Sciatic nerve (tissue), 2 donors: ENCODE data around the gene ADGRG3. TPM values are rescaled to one million over a fixed set of nuclear protein-coding genes. Genes with fewer than 3 reads are reported as not detected.
A peak's percentile ranks its signal among the peaks of the same experiment; 100 is the strongest.

Experiments
- ATAC-seq: fragments of 200-7000 bp; cut with Tn5 transposase; one replicate; pipeline ENCODE4 v1.9.1; 2020; ENCODE audit warnings: mild to moderate bottlenecking, moderate library complexity
- DNase-seq: peaks from one replicate; pipeline ENCODE4 v3.0.0-alpha.2; 2020; ENCODE audit warnings: low spot score
- intact Hi-C: fragments of 100-400 bp; cut with DNase I; formaldehyde crosslinking; loops from one replicate; pipeline ENCODE4 v1.14.2; 2022
- total RNA-seq: library from RNA; stranded (reverse); fragmentation: NEBNext Ultra II Directional; extraction: Animal tissue kit (Norgen Biotek cat#: 25700); gene quantifications from one replicate; pipeline ENCODE4 v1.2.1, GENCODE V29; 2021
- donor health status: DM: no; HTN: no; CAD: no.
- donor health status: DM: no; HTN: no; CAD: no.

The ADGRG3 gene
- total RNA-seq, 1 donor from 2014 or later: 4.6 TPM

DNA sequence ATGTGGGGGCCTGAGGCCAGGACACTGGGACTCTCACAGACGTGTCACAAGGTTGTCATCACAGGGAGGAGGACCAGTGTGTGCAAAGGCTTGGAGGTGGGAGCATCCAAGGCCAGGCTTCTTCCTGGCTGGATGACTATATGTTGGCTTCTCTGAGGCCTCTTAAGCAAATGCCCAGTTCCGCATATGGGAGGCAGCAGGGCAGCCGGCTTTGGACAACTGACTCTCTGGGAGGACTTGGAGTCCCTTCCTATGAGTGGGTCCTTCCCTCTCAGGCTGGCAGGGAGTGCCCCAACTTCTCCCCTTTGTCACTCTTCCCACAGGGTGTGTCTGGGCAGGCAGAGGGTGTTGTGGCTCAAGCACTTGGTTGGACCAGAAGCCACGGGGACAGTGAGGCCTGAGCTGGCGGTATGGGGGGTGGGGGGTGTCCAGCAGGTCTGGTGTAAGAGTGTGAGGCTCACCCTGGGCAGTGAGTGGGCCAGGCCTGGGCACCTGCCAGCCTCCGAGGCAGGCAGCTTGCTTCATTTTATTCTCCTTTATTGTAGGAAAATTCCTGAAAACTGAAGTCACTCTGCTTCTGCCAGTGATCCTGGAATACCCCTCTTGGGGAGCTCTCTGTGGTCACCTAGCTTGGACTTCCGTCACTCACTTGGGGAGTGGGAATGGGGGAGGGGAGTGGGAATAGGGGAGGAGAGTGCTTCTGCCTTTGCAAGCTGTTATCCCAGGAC lies 24.8 kb upstream of the ADGRG3 start:
- no peak for ATAC-seq
- intact Hi-C loops: no loop called here
- DNase-seq: no peak

DNA sequence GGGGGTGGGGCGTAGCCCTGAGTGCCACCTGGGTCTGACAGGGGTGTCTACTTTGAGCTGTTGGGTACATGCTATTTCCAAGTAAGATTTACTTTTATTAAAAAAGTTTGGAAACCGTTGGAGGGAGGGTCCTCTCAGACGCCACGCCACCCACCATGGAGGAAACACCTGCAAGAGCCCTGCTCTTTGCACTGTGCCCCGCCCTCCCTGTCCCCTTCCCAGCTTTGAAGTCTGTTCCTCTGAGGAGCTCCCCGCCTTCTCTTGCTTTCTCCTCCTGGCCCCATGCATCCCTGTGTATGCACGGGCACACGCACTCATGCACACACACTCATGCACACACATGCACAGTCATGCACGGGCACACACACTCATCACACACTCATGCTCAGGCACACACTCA lies 24.2 kb upstream of the ADGRG3 start:
- no peak for DNase-seq
- no peak for ATAC-seq
- intact Hi-C loops: no loop called here

- intact Hi-C loops: loop anchor here (5.0 kb wide), 1 partner anchor 42 kb away; no protein-coding TSS in a partner anchor
- DNase-seq (no peak), ATAC-seq (no peak)
Measured at GRCh38 chr16:57644383-57645014, 23.6 kb upstream of the ADGRG3 start.

DNA sequence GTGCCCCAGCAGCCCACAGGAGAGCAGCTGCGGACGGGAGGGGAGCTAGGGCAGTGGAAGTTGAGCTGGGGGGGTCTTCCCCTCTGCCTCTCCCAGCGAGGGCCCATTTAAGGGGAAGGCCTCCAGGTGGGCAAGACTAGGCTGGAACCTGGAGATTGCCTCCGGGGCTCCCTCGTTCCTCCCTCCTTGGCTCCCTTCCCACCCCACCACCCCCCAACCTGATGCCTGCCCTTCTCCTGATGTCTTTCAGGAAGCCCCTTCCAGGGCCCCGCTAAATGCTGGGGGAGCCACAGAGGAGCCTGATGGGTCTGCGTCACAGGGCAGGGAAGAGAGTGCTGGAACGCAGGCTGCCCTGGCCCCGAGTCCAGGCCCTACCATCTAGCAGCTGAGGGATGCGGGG lies 22.9 kb upstream of the ADGRG3 start:
- ATAC-seq: no peak
- intact Hi-C loops: loop anchor here (5.0 kb wide), 1 partner anchor 43 kb away; no protein-coding TSS in a partner anchor

GRCh38 chr16:57645691-57646387 lies 22.3 kb upstream of the ADGRG3 start:
- intact Hi-C loops: loop anchor here (5.0 kb wide), 1 partner anchor 44 kb away; no protein-coding TSS in a partner anchor
- ATAC-seq (peak; percentile 35), DNase-seq (no peak)

More for the DNA sequence above, 22.9 kb upstream of the ADGRG3 start:
- no peak for DNase-seq

DNA sequence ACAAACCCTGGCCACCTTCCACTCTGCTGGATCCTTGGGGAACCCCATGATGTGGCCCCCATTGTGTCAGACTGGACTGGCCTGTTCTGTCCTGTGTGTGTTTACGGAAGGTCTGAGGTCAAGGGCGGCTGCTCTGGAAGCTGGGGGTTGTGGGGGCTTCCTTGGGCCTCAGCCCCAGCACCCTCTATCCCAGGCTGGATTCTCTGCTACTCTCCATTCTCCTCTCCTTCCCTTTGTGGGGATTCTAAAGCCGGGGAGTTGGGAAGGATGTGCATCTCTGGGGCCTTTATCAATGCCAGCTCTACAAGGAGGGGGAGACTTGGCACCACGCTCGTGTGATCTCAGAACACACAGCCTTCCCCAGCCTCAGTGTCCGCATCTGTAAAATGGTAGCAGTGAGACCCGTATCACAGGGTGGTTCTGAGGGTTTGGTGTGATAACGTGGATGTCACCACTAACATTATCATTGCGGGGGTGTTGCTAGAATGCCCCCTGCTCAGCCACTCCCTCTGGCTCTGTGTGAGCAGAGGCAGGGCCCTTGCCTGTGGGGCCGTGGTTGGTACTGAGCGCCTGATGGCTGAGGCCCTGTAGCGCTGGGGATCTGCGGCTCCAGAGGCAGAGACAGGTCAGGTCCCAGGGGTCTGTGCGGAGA lies 21.6 kb upstream of the ADGRG3 start:
- ATAC-seq: no peak
- intact Hi-C loops: loop anchor here (5.0 kb wide), 1 partner anchor 44 kb away; no protein-coding TSS in a partner anchor
- no peak for DNase-seq

DNA sequence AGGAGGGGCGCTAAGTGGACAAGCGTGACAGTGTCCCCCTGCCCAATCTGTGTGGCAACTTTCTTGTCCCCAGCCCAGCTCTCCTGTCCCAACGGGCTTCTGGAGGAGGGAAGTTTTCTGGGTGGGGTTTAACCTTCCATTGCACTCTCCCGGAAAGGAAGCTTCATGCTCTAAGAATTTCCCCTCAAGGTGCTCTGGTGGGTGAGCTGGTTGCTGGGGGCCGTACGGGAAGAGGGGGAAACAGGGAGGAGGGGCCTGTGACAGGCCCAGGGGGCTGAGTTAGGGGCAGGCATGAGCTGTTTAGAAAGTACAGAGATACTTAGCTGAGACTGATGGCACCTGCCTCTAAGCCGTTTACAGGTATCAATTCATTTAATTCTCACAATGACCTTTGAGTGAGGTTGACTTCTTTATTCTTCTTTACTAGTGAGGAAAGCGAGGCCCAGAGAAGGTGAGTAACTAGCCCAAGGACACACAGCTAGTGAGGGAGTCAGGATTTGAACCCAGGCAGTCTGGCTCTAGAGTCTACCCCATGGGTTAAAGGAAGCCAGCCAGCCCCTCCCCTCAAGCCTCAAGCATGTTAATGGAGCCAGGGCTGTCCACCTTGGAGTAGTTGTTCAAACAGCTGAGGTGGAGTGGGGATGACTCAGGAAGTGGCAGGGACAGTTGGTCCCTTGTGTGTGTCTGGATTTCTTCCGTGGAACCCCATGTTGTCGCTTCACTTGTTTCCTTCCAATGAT lies 20.8 kb upstream of the ADGRG3 start:
- ATAC-seq (no peak), DNase-seq (no peak)
- intact Hi-C loops: loop anchor here (5.0 kb wide), 1 partner anchor 45 kb away; no protein-coding TSS in a partner anchor

- DNase-seq (no peak), ATAC-seq (peak; percentile 7)
- intact Hi-C loops: loop anchor here (5.0 kb wide), 1 partner anchor 46 kb away; no protein-coding TSS in a partner anchor
Measured at GRCh38 chr16:57648125-57648524, 20.0 kb upstream of the ADGRG3 start.

GRCh38 chr16:57648581-57649442 lies 19.3 kb upstream of the ADGRG3 start:
- intact Hi-C loops: loop anchor here (5.0 kb wide), 1 partner anchor 47 kb away; no protein-coding TSS in a partner anchor
- ATAC-seq: peak; percentile 44

DNA sequence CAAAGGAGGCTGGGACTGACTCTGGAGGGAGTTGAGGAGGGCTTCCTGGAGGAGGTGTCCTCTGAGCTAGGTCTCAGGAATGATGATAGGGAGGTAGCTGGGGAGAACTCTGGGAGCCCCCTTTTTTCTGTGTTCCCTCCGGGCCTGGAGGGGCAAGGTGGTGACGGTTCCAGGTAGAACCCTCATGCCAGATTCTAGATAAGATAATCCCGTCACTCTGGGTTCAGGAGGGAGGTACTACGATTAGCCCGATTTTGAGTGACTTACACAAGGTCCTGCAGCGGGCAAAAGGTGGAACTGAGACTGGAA lies 18.7 kb upstream of the ADGRG3 start:
- intact Hi-C loops: loop anchor here (5.0 kb wide), 1 partner anchor 47 kb away; no protein-coding TSS in a partner anchor
- ATAC-seq: no peak

More at GRCh38 chr16:57648581-57649442, 19.3 kb upstream of the ADGRG3 start:
- peak; percentile 81 for DNase-seq

GRCh38 chr16:57649846-57650245 lies 18.3 kb upstream of the ADGRG3 start:
- ATAC-seq (no peak), DNase-seq (no peak)
- intact Hi-C loops: loop anchor here (5.0 kb wide), 1 partner anchor 48 kb away; no protein-coding TSS in a partner anchor

More for the DNA sequence above, 18.7 kb upstream of the ADGRG3 start:
- DNase-seq: no peak

GRCh38 chr16:57651344-57652333 lies 16.5 kb upstream of the ADGRG3 start:
- DNase-seq (no peak), ATAC-seq (no peak)
- intact Hi-C loops: no loop called here

DNA sequence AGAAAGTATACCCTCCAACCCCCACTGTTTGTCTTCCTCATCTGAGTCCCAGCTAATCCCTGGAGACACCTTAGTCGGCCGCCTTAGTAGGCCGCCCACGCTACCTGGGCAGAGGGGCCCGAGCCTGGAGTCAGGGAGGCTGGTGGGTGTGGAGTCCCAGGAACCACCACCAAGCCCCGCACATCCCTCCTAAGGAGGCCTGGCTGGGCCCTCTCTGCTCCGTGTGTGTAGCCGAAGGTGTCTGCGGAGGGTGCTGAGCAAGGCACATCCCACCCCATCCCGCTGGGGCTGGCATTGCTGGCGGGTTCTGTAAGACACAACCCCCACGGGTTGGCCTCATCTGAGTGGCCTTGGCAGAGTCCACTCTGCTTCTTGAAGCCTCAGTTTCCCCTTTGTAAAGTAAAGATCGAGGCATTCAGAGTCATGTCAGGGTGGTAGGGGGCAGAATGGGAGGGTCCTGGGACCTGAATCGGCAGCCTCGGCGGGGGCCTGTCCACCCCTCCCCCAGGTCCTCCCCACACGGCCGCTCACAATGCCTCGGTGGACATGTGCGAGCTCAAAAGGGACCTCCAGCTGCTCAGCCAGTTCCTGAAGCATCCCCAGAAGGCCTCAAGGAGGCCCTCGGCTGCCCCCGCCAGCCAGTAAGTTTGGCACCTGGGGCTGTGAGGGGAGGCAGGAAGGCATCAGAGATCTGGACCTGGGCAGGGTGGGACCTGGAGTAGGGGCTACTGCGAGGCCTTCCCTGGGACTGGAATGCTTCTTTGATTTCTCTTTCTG lies 15.2 kb upstream of the ADGRG3 start:
- no peak for DNase-seq
- intact Hi-C loops: no loop called here
- no peak for ATAC-seq

- ATAC-seq (no peak), DNase-seq (no peak)
- intact Hi-C loops: no loop called here
Measured at GRCh38 chr16:57653936-57654335, 14.2 kb upstream of the ADGRG3 start.

- intact Hi-C loops: no loop called here
- no peak for ATAC-seq
- DNase-seq: no peak
Measured at GRCh38 chr16:57656342-57656955, 11.7 kb upstream of the ADGRG3 start.
